Measurements from ENCODE around the gene UCN2.

Gene UCN2, protein sequence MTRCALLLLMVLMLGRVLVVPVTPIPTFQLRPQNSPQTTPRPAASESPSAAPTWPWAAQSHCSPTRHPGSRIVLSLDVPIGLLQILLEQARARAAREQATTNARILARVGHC

DNA sequence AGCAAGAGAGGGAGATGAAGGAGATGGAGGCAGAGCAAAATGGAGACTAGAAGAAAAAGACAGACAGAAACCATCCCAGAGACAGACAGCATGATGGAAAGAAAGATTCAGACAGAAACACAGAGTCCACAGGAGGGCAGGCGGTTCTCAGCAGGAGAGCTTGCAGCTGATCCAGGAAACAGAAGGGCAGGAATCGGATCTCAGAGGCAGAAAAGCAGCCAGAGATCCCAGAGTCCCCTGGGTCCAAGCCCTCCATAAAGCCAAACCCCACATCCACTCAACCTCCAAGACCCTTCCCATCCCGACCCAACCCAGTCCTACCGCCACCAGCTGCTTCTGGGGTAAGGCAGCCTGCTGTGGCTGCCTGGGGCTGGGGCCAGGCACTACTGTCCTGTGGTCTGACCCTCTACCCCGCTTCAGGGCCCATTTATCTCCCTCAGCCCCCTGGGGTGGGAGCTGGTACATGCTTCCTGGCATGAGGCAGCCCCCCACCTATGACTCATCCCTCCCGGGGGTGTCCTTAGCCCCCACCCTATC is at the start of gene UCN2:
TSS of gene UCN2 (minus strand) at position 400 of the 537 bp plus-strand sequence. CDS start 657 bp downstream, outside the sequence.
- DNase-seq (ENCODE audit: low read depth), result no peak

DNA sequence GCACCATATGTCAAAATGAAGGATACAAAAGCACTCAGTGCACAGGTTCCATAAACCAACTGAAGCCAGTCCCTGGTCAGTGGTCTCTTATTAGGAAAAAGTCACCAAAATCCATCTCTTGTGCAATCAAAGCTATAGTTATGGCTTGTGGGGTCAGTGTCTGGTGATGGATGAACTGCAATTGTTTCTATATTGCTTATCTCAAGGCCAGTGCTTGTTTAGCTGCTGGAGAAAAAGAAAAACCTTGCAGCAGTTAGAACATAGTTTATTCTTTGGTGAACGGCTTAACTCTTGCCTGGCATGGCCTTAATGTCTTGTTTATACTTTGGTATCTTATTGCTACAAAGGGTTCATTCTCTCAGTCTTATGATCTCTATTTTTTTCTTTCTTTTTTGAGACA is 48.7 kb upstream of the UCN2 start:
- no peak for DNase-seq (ENCODE audit: low read depth)

DNA sequence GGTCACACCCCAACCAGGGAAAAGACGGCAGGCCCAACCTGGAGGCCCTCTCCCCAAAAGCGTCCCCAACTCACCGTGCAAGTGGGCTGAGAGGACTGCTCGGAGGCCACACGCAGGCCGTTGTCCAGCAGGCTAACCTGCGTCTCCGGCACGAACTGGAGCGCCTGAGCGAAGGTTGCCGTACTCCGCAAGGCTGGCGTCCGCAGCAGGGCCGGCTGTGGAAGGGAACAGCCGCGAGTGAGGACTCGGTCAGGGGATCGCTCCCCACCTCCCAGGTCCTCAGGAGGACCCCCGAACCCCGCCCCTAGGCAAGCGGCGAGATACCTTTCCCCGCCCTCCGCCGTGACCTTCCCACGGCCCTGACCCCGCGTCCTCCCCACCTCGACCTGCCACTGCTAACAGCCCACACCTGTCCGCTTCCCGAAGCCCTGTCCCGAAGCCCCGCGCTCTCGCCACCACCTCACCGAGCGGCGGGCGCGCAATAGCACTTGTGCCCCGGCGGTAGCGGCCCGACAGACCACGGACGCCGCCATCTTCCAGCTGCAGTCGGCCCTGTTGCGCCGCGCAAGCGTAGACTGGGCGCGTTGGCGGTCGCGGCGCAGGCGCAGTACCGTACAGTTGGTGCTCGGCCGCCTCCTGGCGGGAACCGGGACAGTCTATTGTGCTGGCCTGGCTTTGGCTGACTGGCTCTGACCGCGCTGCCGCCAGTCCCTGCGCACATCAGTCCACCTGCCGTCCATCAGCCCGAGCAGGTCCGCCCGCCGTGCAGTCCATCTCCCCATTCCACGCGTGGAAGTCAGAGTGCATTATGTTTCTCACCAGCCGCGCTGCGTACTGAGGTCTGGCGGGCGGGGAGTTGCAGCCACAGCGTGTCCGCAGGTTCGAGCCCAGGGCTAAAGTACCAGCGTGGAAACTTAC is 45.8 kb upstream of the UCN2 start, which contains the start of gene UQCRC1:
TSS of gene UQCRC1 (minus strand) at position 559 of the 918 bp plus-strand sequence. CDS start at position 533, 26 bp downstream.
- peak; percentile 88 for DNase-seq (ENCODE audit: low read depth)

DNA sequence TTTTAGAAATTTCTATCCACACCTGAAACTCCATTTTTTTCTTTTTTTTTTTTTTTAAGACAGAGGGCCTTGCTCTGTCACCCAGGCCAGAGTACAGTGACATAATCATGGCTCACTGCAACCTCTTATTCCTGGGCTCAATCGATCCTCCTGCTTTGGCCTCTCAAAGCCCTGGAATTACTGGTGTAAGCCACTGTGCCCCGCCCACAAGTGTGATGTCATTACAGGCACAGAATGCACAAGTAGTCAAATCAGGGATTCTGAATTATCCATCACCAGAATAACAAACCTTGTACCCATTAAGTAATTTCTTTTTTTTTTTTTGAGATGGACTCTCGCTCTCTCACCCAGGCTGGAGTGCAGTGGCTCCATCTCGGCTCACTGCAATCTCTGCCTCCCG is 43.9 kb upstream of the UCN2 start:
- no peak for DNase-seq (ENCODE audit: low read depth)

DNA sequence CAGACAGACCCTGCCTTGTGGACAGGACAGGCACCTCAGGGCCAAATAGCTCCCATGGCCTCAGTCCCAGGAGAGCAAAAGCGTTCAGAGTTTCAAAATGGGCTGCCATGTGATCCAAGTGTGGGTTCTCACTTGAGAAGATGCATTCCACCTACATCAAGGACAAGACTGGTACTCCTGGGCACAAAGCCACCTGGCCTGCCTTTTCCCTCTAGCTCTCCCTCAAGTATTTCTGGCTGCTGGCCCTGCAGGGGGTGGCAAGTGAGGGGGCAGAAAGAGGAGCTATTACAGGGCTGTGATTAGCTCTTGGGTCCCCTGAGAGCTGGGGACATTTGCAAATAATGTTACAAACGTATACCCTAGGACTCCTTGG is 38.0 kb upstream of the UCN2 start:
- DNase-seq (ENCODE audit: low read depth), result no peak

DNA sequence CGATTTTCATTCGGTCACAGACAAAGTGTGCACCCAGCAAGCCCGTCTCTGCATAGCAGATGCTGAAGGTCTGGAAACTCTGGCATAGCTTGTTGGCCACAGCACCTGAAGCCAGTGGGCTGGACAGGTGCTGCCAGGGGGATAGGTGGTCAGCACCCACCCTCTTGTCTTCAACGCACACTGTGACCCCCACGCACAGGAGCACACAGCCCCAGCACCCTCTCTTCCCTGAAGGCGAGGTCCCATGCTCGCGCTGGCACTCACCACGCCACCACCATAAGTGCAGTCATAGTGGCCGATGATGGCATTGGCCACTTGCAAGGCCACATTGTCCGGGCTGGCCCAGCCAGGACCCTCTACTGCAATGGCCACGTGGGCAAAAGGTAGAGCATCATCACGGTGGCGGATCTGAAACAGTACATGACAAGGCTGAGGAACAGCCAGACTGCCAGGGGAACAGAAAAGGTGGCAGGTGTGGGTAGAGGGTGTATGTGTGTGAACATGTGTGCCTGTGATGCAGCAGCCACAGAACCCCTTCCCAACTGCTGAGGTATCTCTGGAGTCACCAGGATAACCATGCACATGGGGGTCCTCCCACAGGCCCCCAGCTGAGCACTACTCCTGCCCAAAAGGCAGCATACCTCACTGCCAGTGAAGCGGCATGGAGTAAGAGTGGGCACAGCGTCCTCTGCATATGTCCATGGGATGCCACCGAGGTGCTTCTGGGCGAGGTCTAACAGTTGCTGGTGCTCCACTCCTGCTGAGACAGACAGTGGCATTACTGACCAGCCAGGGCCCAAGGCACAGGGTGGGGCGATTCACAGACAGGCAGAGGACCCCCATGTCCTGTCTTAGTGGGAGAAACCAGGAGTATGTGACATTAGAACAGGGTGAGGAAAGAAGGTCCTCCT is 37.4 kb upstream of the UCN2 start:
- no peak for DNase-seq (ENCODE audit: low read depth)

DNA sequence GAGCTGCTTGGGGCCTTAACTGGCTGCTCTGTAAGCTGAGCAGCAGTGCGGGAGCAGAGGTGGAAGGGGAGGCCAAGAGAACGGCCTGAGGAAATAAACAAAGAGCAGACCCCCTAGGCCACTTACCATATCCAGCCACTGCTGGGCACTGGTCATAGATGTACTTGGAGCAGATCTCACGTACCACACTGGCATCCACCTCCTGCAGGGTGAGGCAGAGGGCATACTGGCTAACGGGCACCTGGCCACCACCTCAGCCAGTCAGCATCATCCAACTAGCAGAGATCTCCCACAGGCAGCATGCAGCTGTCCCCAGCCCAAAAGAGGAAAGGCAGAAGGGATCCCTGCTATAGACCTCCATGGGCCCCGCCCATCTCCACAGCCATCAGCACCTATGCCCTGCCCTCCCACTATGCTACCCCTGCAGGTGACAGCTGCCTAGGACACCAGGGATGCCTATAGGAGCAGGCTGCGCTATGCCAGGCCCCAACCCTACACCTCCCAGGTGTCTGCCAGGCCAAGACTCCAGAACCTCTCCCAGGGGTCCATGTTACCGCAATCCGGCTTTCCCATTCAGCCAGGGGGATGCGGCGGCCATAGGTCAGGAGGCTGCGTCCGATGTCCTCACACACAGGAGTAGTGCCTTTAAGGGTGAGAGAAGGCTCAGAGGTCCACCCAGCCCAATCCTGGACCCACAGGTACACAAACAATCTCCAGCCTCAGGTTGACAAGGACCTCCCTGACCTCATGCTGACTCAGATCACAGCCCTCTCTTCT is 36.1 kb upstream of the UCN2 start:
- no peak for DNase-seq (ENCODE audit: low read depth)

DNA sequence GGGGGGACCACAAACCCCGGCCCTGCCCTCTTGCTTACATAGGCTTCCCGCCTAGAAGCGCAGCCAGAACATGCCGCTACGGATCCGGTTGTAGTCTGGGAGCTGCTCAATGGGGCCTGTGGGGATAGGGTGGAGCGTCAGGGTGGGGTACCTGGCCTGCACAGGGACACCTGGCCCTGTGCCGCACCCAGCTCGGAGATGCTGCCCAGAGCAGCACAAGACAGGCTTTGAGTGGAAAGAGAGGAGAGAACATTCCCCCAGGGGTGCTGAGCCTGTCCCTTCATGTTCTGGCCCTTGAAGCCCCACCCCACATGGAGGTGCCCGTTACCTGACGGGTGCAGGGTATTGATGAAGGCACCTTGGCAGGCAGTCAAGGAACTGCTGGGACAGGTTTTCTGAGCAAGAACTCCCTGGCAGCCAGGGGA is 35.5 kb upstream of the UCN2 start:
- DNase-seq (ENCODE audit: low read depth), result no peak

DNA sequence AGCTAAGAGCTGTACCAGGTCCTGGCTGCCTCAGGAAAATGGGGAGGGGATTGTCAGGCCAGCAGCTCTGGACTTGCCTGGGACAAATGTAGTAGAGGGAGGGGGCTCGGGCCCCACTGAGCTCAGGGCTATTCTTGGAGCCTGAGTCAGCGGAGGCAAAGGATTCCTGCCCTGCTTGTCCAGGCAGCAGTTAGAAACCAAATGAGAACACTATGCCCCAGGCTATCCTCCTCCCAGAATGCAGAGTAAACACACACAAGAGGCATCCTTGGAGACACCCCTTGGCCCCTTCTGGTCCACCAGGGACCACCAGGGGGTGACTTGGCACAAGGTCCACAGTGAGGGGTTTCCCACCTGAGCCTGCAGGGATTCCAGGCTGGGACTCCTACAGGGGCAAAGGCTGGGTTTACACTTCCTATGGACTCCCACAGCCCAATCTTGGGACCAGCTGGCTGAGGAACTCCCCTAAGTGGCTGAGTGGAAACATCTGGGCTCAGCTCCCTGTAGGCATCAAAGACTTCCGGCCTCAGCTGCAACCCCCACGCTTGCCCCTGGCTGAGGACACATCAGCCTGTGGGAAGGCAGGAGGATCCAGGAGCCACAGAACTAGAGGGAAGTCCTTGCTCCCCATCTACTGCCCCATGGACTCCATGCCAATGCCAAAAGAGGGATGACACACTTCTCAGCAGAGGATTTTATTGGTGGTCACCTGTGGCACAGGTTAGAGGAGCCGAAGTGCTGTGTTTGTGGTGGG is 34.9 kb upstream of the UCN2 start:
- no peak for DNase-seq (ENCODE audit: low read depth)

DNA sequence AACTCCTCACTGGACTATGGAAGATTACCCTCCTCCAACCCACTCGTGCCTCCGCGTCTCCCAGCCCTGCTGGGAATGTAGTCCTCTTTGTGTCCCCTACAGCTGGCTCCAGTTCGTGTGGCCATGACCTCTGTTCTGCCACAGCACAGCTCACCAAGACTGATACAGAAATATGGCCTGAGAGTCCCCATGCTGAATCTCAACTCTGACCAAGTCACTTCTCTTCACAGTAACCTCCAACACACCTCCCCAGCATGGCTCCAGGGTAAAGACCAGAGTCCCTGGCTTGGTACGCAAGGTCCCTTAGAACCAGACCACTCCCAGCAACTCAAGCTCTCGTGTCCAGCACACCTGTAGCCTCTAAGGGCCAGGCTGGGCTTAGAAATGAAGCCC is 33.8 kb upstream of the UCN2 start:
- DNase-seq (ENCODE audit: low read depth), result no peak

DNA sequence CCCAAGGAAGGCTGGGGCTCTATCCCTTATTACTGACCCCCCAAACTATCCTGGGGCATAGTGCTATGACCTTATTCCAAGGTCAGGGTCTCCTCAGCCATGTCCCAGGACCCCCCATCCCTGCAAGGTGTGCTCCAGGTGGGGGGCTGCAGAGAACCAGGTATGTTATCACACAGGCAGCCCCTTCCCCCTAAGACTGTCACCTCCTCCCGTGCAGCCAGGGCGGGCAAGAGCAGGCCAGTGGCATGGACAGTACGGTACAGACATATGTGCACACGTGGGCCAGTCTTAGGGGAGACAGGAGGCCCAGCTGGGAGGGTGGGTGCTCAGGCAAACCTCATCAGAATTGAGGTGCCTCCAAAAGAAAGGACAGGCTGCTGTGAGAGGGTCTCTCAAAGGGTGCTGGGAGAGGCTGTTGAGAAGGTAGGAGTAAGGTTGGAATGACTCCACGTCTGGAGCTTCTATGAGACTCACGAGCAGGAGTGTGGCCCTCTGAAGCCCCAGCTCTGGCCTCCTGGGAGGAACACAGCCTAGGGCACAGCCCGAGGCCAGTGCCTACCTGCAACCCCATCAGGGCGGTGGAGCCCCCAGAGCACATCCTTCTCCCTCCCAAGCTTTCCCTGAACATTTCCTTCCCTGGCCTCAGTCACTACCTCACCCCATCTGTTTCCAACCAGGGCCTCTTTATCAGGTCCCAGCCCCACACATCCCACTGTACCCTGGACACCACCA is 33.3 kb upstream of the UCN2 start:
- no peak for DNase-seq (ENCODE audit: low read depth)

DNA sequence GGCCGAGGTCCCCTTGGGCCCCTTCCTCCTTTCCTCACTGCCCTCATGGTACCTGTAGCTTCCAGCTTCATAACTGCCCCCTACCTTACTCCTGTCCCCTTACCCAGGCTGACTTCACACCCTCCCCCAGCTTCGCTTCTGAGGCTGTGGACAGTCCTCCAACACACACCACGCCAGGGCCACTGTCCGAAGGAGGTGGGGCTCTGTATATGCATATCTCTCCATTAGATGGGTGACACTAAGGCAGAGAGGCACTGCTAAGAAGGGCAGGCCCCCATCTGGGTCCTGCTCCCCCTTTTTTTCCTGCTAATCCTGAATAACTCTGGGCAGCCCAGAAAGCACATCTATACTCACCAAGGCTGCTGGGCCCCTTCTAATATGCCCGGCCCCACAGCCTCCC is 32.6 kb upstream of the UCN2 start:
- DNase-seq (ENCODE audit: low read depth), result no peak

DNA sequence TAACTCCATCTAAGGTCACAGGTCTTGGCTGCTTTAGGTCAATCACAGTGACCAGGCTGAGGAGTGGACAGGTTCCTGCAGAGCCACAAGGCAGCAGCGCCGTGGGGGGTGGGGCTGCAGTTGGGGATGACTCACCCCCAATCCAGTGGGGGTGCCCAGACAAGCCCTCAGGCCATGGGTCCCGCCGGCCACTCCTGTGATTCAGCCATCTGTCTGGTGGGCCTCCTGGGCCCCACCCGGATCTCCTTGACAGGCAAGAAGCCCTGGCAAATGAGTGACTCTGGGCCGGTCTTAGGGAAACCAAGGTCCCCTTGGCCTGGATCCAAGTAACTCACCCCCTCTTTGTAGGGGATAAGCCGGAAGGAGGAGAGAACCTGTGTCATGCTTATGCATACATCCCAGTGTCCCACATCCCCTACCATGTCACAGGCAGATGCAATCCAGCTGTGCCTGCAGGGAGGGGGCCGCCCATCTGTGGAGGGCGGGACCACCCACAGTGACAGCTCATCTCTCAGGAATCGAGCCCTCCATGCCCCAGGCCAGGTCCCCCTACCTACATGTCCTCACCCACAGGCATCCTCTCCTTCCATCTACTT is 32.0 kb upstream of the UCN2 start:
- no peak for DNase-seq (ENCODE audit: low read depth)

DNA sequence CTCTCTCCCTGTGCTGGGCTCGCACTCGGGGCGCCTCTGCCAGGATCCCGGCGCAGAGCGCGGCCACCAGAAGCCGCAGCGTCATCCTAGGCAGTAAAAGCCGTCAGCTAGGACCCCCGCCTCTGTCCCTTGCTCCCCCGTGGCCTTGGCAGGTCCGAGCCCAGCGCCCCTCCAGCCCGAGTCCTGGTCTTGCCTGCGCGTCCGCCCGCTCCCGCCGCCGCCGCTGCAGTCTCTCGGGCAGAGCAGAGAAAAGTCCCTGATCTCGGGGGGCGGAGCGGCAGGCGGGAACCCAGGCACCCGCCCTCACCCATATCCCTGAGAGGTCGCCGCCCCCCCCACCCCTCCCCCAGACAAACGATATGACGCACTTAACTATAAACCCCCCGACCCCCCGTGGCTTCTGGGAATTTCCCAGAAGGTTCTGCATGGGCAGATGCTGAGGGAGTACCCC is 31.5 kb upstream of the UCN2 start, which contains the start of gene COL7A1:
TSS of gene COL7A1 (minus strand) at position 255 of the 451 bp plus-strand sequence. CDS start at position 85, 170 bp downstream.
- DNase-seq (ENCODE audit: low read depth), result no peak

DNA sequence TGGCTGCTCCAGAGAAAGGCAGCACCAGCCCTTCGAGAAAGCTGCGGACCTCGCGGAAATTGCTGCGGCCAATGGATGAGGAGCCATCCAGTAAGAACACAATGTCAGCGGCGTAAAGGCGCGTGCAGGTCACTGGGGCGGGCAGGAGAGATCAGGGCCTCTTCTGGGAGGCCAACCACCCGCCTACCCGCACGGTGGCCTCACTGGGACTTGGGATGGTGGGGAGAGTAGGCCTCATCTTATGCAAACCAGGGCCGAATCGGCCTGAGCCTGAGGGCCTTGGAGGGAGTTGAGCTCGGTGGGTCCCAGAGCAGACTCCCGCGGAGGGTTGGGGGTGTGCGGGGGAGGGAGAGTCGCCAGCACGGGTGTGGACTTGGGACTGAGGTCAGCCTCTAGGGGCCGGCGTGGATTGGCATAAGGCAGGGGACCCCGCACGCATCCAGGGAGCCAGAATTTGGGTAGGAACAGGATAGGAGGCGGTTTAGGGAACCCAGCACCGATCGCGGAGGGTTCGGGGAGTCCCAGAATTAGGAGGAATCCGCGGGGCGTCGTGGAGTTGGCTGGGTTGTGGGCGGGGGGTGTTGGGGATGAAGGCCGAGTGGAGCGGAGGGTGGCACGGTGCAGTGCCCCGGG is 31.0 kb upstream of the UCN2 start:
- no peak for DNase-seq (ENCODE audit: low read depth)

DNA sequence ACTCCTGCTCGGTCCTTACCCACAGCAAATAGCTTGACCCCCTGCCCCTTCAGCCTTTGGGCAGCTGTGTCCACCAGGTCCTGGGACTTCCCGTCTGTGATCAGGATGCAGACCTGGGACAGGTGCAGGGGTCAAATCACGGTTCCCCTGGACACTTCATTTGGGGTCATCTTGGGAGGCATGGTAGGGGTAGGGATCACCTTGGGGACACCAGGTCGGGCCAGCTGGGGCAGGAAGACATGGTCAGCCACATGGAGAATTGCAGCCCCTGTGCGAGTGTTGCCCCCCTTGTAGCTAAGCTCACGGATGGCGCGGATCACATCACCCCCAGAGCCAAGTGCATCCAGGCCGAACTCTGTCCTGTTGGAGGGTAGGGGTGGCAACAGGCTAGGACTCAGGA is 29.8 kb upstream of the UCN2 start:
- DNase-seq (ENCODE audit: low read depth), result no peak

DNA sequence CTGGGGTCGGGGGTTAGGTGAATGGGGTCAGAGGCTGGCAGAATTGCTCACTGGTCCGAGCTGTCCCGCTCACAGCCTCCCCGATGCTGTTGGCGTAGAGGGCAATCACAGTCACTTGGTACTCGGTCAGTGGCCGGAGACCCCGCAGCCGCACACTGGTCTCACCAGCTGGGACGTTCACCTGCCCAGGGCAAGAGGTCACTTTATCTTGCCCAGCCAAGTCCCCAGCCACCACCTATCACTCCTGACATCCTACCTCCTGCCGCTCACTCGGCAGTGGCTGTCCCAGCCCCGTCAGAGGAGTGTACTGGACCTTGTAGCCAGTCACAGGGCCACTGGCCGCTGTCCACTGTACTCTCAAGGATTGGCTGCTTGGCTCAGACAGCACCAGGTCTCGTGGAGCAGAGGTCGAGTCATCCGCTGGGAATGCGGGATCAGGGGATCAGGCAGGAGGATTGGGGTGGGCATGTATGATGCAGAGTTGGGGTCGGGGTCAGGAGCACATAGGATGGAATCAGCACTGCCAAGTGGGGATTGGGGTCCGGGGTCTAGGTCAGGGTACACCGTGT is 29.0 kb upstream of the UCN2 start:
- DNase-seq (ENCODE audit: low read depth), result no peak

DNA sequence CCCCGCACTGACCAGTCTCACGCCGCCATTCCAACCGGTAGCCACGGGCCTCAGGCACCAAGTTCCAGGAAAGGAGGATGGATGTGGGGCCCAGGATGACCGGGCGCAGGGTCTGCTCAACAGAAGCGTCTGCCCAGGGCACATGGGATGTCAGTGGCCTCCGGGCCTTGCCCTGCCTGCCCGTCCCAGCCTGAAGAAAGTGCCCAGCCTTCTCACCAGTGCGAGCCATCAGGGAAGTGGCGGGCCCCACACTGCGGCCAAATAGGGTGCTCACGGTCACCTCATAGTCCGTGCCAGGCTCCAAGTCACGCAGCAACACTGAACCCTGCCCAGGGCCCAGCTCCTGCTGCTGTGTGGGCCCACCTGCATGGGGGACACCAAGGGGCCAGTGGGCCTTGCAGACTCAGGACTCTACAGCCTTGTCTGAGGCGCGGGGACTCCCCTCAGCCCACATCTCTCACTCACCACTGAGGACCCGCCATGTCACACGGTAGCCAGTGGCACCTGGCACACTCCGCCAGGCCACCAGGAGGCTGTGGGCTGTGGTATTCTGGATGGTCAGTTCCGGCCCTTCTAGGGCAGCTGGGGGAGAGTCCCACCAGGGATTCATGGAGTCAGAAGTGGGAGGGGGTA is 28.4 kb upstream of the UCN2 start:
- DNase-seq (ENCODE audit: low read depth), result no peak
